Stomach (tissue), 4 donors: ENCODE results near the gene SNAPC5.
"Not testable (repeated sequence)": the region's sequence is repeated elsewhere in the genome, so short reads cannot be mapped to it uniquely, and the experiment has no call there.

Experiments
- POLR2AphosphoS5 ChIP-seq, 3 donors: sonication (generic); formaldehyde crosslinking; IDR thresholded peaks; one replicate each; pipeline ENCODE4 v1.6.1; 2016; ENCODE audit warnings: antibody characterized with exemption in 3 of 3
- TF ChIP-seq, protein P1 (sequence below), 7 experiments: fragments of 450-650 bp in 4 of 7; fragments of 200-600 bp in 3 of 7; sonication (generic) in 3 of 7; IDR thresholded peaks; one replicate each; pipeline ENCODE4 v1.5.1; 2016 to 2019; ENCODE audit warnings: antibody characterized with exemption in 7 of 7, control low read depth in 2 of 7, mild to moderate bottlenecking in 1 of 7

GRCh38 chr15:66503041-66503648 lies 5.6 kb upstream of the SNAPC5 start:
- TF ChIP-seq, protein P1, sequence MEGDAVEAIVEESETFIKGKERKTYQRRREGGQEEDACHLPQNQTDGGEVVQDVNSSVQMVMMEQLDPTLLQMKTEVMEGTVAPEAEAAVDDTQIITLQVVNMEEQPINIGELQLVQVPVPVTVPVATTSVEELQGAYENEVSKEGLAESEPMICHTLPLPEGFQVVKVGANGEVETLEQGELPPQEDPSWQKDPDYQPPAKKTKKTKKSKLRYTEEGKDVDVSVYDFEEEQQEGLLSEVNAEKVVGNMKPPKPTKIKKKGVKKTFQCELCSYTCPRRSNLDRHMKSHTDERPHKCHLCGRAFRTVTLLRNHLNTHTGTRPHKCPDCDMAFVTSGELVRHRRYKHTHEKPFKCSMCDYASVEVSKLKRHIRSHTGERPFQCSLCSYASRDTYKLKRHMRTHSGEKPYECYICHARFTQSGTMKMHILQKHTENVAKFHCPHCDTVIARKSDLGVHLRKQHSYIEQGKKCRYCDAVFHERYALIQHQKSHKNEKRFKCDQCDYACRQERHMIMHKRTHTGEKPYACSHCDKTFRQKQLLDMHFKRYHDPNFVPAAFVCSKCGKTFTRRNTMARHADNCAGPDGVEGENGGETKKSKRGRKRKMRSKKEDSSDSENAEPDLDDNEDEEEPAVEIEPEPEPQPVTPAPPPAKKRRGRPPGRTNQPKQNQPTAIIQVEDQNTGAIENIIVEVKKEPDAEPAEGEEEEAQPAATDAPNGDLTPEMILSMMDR (IDR thresholded peaks at IDR 0.05), result not testable (repeated sequence)
- TF ChIP-seq POLR2AphosphoS5 (IDR thresholded peaks at IDR 0.05), result not testable (repeated sequence)
